Astrocyte (in vitro differentiated cells and primary cell): Measurements from ENCODE around the gene KLK12.

Experiments
- EZH2 ChIP-seq: IDR thresholded peaks from 2 replicates; pipeline ENCODE4 v1.6.1; 2012; ENCODE audit warnings: mild to moderate bottlenecking, low read length, inconsistent platforms; ENCODE audit not compliant: insufficient read depth
- TF ChIP-seq, protein P1 (sequence below): IDR thresholded peaks from 2 replicates; pipeline ENCODE4 v1.5.1; 2011; ENCODE audit warnings: low read depth, mild to moderate bottlenecking, inconsistent platforms, low read length, moderate library complexity; ENCODE audit not compliant: insufficient read depth

DNA sequence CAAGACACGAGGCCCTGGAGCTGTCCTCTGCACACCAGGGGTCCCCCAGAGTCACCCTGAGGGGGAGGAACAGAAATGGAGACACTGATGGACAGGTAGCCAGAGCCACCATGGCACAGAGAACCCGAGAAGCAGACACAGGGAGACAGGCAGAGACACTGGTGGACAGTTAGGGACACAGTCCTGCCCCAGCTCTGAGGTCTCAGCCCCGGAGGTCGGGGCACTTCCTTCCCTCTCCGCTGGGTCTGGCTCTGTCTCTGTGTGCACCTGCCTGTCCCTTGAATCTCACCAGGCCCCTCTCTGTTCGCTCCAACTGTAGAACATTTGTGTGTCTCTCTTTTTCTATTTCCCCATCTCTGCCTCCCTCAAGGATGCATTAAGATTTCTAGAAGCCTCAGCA is 43.3 kb upstream of the KLK12 start:
- no peak for TF ChIP-seq EZH2
- TF ChIP-seq, protein P1, sequence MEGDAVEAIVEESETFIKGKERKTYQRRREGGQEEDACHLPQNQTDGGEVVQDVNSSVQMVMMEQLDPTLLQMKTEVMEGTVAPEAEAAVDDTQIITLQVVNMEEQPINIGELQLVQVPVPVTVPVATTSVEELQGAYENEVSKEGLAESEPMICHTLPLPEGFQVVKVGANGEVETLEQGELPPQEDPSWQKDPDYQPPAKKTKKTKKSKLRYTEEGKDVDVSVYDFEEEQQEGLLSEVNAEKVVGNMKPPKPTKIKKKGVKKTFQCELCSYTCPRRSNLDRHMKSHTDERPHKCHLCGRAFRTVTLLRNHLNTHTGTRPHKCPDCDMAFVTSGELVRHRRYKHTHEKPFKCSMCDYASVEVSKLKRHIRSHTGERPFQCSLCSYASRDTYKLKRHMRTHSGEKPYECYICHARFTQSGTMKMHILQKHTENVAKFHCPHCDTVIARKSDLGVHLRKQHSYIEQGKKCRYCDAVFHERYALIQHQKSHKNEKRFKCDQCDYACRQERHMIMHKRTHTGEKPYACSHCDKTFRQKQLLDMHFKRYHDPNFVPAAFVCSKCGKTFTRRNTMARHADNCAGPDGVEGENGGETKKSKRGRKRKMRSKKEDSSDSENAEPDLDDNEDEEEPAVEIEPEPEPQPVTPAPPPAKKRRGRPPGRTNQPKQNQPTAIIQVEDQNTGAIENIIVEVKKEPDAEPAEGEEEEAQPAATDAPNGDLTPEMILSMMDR: no peak
